ENCODE measurements around the gene TEX51.

TEX51 gene

GRCh38 chr2:126950504-126950903 lies 51.8 kb downstream of the TEX51 start:
- no peak for DNase-seq (ENCODE audit: low read depth, low spot score)

All from smooth muscle cell of the brain vasculature (primary cell).